GM12892 (cell line): ENCODE data around the gene ELL.

ENCODE experiments used
- POLR2A ChIP-seq: IDR thresholded peaks from 2 replicates; pipeline ENCODE4 v1.6.1; 2011; ENCODE audit warnings: low read depth, low read length, control low read depth
- POLR2AphosphoS5 ChIP-seq: IDR thresholded peaks from 2 replicates; pipeline ENCODE4 v1.6.1; 2011; ENCODE audit warnings: low read depth, low read length, control low read depth
- TAF1 ChIP-seq: IDR thresholded peaks from 2 replicates; pipeline ENCODE4 v1.6.1; 2011; ENCODE audit warnings: low read depth, mild to moderate bottlenecking, control low read depth, low read length, borderline replicate concordance

DNA sequence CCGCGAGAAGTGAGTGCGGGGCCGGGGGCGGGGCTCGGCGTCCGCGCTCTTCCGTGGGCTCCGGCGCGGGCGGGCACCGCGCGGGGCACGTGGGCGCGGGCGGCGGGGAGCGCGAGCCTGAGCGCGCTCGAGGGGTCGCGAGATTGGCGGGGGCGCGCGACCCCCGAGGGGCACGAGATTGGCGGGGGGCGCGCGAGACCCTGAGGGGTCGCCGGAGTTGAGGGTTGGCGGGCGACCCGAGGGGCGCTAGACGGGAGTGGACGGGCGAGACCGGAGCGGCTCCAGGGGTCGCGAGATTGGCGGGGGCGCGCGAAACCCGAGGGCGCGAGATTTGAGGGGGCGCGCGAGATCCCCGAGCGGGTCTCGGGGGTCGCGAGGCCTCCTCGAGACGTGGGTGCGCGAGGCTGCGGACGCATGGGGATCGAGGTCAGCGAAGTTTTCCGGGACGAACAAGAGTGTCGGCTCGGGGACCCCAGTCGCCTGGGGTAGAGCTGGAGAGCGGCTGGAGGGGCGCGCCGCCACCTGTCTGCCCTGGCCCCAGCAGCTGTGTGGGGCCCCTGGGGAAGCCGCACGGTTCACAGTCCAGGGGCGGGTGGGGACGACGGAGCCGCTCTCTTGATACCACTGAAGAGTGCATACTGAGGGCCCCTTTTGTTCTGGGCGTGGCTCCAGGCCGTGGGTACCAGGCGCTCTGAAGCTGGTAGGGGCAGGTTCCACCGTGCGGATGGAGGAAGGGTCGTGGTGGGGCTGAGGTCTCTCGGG, 102.0 kb downstream of the ELL start:
- TF ChIP-seq POLR2AphosphoS5 = no peak; the same call in 1 of the 2 replicates
- TF ChIP-seq POLR2A = peak; percentile 35; the same call in 1 of the 2 replicates
- no peak for TF ChIP-seq TAF1
